Activated naive CD8-positive, alpha-beta T cell treated with anti-CD3 and anti-CD28 coated beads, Interleukin-2, amount 10 ng/mL, durations not matched to agents 7 days and 5 days (primary cell): ENCODE measurements around the gene ASF1B. TPM values are rescaled to one million over a fixed set of nuclear protein-coding genes. Genes with fewer than 3 reads are reported as not detected.
"Not testable (repeated sequence)": the region's sequence is repeated elsewhere in the genome, so short reads cannot be mapped to it uniquely, and the experiment has no call there.

Source experiments
- ATAC-seq: fragments of 150-1000 bp; cut with Tn5 transposase; one replicate; pipeline ENCODE4 v1.10.0; 2021; ENCODE audit warnings: low read depth, moderate library complexity
- POLR2A ChIA-PET: fragments of 350-600 bp; sonication (Branson Sonifier 250); formaldehyde crosslinking; loops from one replicate; lab custom pipeline; 2021; ENCODE audit warnings: antibody characterized with exemption; lab: Charles Lee
- DNase-seq: peaks from one replicate; pipeline ENCODE4 v3.0.0; 2021
- H3K27ac Mint-ChIP-seq: one replicate; pipeline ENCODE4 v1.8.0; 2022; ENCODE audit warnings: mild to moderate bottlenecking, mixed read lengths
- H3K27me3 Mint-ChIP-seq: one replicate; pipeline ENCODE4 v1.8.0; 2022; ENCODE audit warnings: mild to moderate bottlenecking, moderate library complexity, mixed read lengths
- H3K36me3 Mint-ChIP-seq: one replicate; pipeline ENCODE4 v1.8.0; 2021; ENCODE audit warnings: mild to moderate bottlenecking, mixed read lengths
- H3K4me1 Mint-ChIP-seq: one replicate; pipeline ENCODE4 v1.8.0; 2021; ENCODE audit warnings: mixed read lengths
- H3K4me3 Mint-ChIP-seq: one replicate; pipeline ENCODE4 v1.8.0; 2022; ENCODE audit warnings: mild to moderate bottlenecking, moderate library complexity, mixed read lengths
- H3K9me3 Mint-ChIP-seq: one replicate; pipeline ENCODE4 v1.8.0; 2021; ENCODE audit warnings: mixed read lengths
- total RNA-seq, 2 experiments: library from RNA; stranded (reverse); gene quantifications; one replicate each; pipeline ENCODE4 v1.2.3, GENCODE V29; 2021

ASF1B gene
- 10 to 100 TPM; 75.3 to 82.4 TPM for total RNA-seq

DNA sequence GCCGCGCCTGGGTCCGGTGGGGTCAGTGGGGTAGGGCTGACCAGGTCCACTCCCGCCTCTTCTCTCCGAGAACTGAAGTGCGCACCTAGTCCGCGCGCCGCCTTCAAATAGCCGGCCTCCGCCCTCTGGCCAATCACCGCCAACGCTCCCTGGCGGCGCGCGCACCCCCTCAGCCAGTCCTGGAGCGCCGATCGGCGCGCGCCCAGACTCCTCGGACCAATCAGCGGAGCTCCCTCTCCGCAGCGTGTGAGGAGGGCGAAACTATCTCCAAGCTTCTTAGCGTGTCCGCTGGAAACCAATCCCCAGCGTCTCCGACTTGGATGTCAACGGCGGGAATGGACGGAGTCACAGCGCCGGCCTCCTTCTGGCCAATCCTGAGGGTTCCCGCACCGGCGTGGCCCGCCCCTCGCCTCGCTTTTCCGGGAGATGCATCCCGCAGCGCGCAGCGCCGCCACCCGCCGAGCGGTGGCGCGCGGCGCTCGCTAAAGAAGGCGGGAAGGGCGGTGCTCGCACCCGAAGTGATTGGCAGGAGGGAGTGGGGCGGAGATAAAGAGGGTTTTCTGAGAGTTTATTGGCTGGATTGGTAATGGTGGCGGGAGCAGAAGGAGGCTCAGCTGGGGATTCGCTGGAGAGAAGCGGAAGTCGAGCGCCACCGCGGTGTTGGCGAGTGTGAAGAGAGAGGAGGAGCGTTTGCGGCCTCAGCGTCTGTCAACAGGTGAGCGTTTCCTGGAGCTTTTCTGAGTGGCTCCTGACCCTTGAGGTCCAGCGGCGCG lies at the start of gene ASF1B:
TSS of gene ASF1B (minus strand) at position 81 of the 773 bp plus-strand sequence. CDS start 133 bp downstream, outside the sequence.
- Mint-ChIP-seq H3K4me1 (peaks cover 25% of the 10 kb centered on the region), H3K36me3 (peaks cover 16% of the 10 kb centered on the region), H3K4me3 (peak within 1 kb of the TSS; percentile 85), H3K9me3 (no peaks in the 10 kb centered on the region), H3K27me3 (no peaks in the 10 kb centered on the region), H3K27ac (peak within 1 kb of the TSS; percentile 91)
- POLR2A ChIA-PET = interaction anchor here (0.6 to 3.6 kb wide), 44 partner anchors 11 to 392 kb away, joined by 3 to 47 read pairs (median 4); partner anchors contain the start of genes ADGRE5, C19orf53, DDX39A and DNAJB1
- DNase-seq (peak; percentile 97), ATAC-seq (peak; percentile 88)

DNA sequence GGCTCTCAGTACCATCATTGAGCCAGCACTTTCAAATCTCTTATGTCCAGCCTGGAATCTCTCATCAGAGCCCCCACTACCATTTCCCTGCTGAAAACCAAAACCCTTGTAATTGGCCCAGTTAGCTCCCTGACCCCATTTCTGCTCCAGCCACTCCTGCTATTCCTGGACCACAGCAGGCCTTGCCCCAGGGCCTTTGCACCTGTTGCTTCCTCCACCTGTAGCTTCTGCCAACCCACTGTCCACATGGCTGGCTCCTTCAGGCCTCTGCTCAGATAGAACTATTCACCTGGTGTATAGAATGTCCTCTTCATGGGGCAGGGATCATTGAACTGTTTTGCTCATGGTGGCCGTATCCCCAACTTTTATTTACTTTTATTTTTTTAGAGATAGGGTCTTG lies 49.3 kb upstream of the ASF1B start:
- H3K36me3 Mint-ChIP-seq, H3K4me1 Mint-ChIP-seq, H3K4me3 Mint-ChIP-seq, H3K27ac Mint-ChIP-seq, ATAC-seq, DNase-seq, H3K27me3 Mint-ChIP-seq, H3K9me3 Mint-ChIP-seq, POLR2A ChIA-PET: not testable (repeated sequence)

DNA sequence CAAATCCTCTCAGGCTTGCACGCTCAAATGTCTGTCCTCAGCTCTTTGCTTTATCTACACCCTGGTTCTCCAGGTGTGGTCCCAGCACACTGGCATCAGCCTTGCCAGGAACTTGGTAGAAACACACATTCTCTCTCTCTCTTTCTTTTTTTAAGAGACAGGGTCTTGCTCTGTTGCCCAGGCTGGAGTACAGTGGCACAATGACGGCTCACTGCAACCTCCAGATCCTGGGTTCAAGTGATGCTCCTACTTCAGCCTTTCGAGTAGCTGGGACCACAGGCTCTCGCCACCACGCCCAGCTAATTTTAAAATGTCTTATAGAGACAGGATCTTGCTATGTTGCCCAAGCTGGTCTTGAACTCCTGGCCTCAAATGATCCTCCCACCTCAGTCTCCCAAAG lies 48.8 kb upstream of the ASF1B start:
- no peak for ATAC-seq
- POLR2A ChIA-PET = no interaction called here
- no peaks in the 10 kb centered on the region for H3K9me3 Mint-ChIP-seq
- H3K4me1 Mint-ChIP-seq = no peaks in the 10 kb centered on the region
- no peak overlapping the region for H3K27ac Mint-ChIP-seq
- DNase-seq = no peak
- no peaks in the 10 kb centered on the region for H3K36me3 Mint-ChIP-seq
- no peaks in the 10 kb centered on the region for H3K27me3 Mint-ChIP-seq
- H3K4me3 Mint-ChIP-seq = no peak overlapping the region

DNA sequence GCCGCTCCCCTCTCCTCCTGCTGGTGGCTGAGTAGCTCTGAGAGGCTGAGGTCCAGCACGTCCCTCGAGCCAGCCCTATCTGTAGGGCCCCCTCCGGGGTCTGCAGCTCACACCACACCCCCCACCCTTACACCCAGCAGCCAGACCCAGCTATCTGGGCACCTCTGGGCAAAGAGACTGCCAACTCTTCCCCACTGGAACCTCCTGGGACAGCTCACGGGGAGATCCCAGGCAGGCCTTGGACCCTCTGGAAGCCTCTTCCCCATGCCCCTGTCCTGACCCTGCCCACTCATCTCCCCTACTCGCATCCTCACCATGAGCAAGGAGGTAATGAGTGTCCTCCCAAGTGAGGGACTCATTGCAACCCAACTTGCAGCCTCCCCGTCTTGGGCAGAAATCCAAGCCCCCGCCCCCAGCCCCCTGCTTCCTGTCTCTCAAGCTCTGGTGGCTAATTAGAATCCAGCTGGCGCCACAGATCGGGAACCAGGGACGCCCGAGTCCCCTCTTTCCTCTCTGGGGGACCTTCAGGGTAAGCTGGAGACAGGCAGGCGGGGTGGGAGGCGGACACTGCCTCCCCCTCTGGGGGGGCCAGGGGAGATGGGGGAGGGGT lies 47.5 kb upstream of the ASF1B start:
- POLR2A ChIA-PET = interaction anchor here (1.3 kb wide), 1 partner anchor 47 kb away, joined by 3 read pairs; the partner anchor contains the start of gene ASF1B
- Mint-ChIP-seq H3K4me3 (no peak overlapping the region), H3K27me3 (no peaks in the 10 kb centered on the region), H3K9me3 (no peaks in the 10 kb centered on the region), H3K27ac (no peak overlapping the region), H3K4me1 (no peaks in the 10 kb centered on the region), H3K36me3 (no peaks in the 10 kb centered on the region)
- ATAC-seq (no peak), DNase-seq (no peak)

DNA sequence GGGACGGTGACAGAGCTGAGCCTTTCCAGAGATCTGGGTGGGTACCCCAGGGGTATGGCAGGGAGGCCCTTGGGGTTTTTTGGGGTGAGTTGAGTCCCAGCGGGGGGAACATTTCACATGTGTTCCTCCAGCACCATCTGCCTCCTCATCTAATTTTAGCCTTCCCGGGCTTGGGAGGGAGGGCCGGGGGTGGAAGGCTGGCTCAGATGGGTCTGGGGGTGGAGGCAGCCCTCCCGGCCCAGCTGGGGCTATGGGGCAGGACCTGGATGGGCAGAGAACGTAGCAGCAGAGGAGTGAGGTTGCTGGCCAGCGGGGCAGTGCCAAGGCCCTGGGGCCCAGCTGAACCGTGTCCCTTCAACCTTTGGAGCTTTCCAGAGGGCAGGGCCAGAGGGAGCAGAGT lies 46.1 kb upstream of the ASF1B start:
- POLR2A ChIA-PET = no interaction called here
- H3K36me3 Mint-ChIP-seq = no peaks in the 10 kb centered on the region

DNA sequence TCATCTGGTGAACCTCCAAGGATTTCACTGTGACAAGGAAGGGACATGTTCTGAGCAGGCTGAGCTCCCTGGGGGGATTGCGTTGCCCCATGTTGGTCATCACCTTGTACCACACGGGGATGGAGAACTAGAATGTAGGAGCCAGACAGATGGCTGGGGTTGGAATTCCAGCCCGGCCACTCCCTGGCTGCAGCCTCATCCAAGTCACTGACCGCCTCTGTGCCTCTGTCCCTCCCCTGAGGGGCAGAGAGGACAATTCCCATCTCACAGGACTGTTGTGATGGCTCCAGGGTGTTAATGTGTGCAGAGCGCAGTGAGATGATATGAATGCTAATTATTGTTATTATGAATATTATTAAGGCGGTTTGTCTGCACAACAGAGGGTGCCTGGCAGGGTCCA lies 45.5 kb upstream of the ASF1B start:
- H3K27me3 Mint-ChIP-seq = no peaks in the 10 kb centered on the region
- no peak for ATAC-seq
- H3K36me3 Mint-ChIP-seq = no peaks in the 10 kb centered on the region
- no peak for DNase-seq
- no peaks in the 10 kb centered on the region for H3K4me1 Mint-ChIP-seq
- H3K4me3 Mint-ChIP-seq = no peak overlapping the region
- H3K9me3 Mint-ChIP-seq = no peaks in the 10 kb centered on the region
- H3K27ac Mint-ChIP-seq = no peak overlapping the region
- POLR2A ChIA-PET = no interaction called here

More for the DNA sequence above, 46.1 kb upstream of the ASF1B start:
- H3K27ac Mint-ChIP-seq = no peak overlapping the region
- H3K4me1 Mint-ChIP-seq = no peaks in the 10 kb centered on the region
- DNase-seq (no peak), ATAC-seq (no peak)
- no peak overlapping the region for H3K4me3 Mint-ChIP-seq
- H3K9me3 Mint-ChIP-seq = no peaks in the 10 kb centered on the region
- no peaks in the 10 kb centered on the region for H3K27me3 Mint-ChIP-seq

DNA sequence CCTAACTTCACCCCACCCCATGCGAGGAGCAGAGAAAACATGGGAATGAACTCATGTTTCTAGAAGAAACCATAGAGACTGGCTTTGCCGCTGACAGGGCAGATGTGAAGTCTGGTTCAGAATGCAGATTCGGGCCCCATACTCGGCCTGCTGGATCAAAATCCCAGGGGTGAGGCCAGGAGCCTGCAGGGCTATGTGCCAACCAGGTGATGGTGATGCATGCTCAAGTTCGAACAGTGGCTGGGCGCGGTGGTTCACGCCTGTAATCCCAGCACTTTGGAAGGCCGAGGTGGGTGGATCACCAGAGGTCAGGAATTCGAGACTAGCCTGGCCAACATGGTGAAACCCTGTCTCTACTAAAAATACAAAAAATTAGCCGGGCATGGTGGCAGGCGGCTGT lies 44.8 kb upstream of the ASF1B start:
- ATAC-seq, H3K4me1 Mint-ChIP-seq, H3K27me3 Mint-ChIP-seq, H3K27ac Mint-ChIP-seq, H3K36me3 Mint-ChIP-seq, H3K4me3 Mint-ChIP-seq, POLR2A ChIA-PET, DNase-seq, H3K9me3 Mint-ChIP-seq: not testable (repeated sequence)

DNA sequence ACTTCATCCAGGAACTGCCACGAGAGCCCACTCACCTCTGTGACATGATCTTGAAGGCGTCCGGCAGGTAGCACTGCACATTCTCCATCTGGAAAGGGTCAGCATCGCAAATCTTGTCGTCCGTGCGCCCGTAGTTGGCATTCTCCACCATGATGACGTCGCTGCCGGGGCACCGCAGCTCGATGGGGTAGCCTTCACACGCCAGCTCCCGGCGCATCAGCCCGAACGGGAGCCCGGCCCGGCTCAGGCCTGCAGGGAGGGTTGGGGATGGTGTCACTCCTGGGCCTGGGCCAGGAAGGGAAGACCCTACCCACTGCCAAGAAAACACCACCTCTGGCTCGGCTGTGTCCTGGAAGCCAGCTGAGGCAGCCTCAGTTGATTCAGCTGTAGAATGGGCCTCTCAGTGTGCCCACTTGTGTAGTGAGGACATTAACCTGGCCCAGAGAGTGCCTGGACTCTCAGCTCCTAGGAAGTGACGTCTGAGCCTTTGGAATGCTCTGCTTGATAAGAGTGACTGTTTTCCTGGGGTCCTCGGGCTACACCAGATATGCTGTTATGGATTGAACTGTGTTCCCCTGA lies 41.2 kb upstream of the ASF1B start:
- Mint-ChIP-seq H3K4me3 (no peak overlapping the region), H3K27ac (no peak overlapping the region), H3K9me3 (no peaks in the 10 kb centered on the region), H3K36me3 (peaks cover 5% of the 10 kb centered on the region), H3K4me1 (peaks cover 4% of the 10 kb centered on the region), H3K27me3 (no peaks in the 10 kb centered on the region)
- POLR2A ChIA-PET = no interaction called here
- ATAC-seq = no peak
- no peak for DNase-seq

DNA sequence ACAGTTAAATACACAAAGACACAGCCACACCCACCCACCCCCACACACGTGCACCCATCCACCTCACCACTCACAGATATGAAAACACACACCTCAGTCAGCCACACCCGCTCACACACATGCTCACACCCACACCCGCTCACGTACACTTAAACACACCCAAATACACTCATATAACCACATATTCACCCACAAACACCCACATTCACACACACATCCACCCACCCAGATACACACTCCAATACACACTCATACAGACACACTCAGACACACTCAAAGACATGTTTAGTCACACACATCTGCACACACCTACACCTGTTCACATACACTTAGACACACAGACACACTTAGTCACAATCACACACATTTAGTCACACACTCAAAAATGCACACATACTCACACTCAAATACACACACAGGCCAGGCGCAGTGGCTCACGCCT lies 39.0 kb upstream of the ASF1B start:
- peaks cover 6% of the 10 kb centered on the region for H3K36me3 Mint-ChIP-seq
- no peaks in the 10 kb centered on the region for H3K9me3 Mint-ChIP-seq
- no peaks in the 10 kb centered on the region for H3K27me3 Mint-ChIP-seq
- no peak overlapping the region for H3K27ac Mint-ChIP-seq
- peaks cover 4% of the 10 kb centered on the region for H3K4me1 Mint-ChIP-seq
- ATAC-seq = no peak
- POLR2A ChIA-PET = no interaction called here
- no peak for DNase-seq
- H3K4me3 Mint-ChIP-seq = no peak overlapping the region

DNA sequence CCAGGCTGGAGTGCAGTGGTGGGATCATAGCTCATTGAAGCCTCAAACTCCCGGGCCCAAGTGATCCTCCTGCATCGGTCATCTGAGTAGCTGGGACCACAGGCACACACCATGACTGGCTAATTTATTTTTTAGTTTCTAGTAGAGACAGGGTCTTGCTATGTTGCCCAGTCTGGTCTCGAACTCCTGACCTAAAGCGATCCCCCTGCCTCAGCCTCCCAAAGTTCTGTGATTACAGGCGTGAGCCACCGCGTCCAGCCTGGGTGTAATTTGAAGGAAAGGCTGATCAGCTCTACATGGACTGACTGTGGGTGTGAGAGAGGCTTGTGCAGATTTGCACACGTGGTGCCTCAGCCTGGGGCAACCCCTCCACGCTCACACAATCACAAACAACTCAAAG lies 38.5 kb upstream of the ASF1B start:
- DNase-seq (no peak), ATAC-seq (no peak)
- H3K27me3 Mint-ChIP-seq = no peaks in the 10 kb centered on the region
- peaks cover 4% of the 10 kb centered on the region for H3K4me1 Mint-ChIP-seq
- no peak overlapping the region for H3K27ac Mint-ChIP-seq
- H3K4me3 Mint-ChIP-seq = no peak overlapping the region
- POLR2A ChIA-PET = no interaction called here
- H3K36me3 Mint-ChIP-seq = peaks cover 10% of the 10 kb centered on the region
- H3K9me3 Mint-ChIP-seq = peaks cover 2% of the 10 kb centered on the region

DNA sequence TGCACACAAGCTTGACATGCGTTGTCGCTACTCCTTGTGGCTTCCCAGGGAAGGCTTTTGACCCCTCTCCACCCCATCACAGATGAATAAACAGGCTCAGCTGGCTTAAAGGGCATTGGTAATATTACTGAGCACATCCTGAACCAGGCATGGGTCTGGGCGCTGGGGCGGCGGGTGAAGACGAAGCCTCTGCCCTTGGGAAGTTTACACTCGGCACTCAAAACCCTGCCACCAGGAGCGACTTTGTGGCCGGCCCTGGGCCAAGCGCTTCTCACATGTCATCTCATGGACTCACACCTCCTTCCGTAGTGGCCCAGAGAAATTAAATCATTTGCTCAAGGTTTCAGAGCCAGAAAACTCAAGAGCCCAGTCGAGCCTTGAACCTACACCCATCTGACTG lies 32.6 kb upstream of the ASF1B start:
- peaks cover 19% of the 10 kb centered on the region for H3K4me1 Mint-ChIP-seq
- H3K27ac Mint-ChIP-seq = no peak overlapping the region
- DNase-seq = no peak
- H3K9me3 Mint-ChIP-seq = peaks cover 2% of the 10 kb centered on the region
- POLR2A ChIA-PET = interaction anchor here (1.2 kb wide), 1 partner anchor 18 kb away, joined by 3 read pairs; no protein-coding TSS in a partner anchor
- H3K27me3 Mint-ChIP-seq = no peaks in the 10 kb centered on the region
- peaks cover 7% of the 10 kb centered on the region for H3K36me3 Mint-ChIP-seq
- H3K4me3 Mint-ChIP-seq = no peak overlapping the region
- ATAC-seq = no peak

DNA sequence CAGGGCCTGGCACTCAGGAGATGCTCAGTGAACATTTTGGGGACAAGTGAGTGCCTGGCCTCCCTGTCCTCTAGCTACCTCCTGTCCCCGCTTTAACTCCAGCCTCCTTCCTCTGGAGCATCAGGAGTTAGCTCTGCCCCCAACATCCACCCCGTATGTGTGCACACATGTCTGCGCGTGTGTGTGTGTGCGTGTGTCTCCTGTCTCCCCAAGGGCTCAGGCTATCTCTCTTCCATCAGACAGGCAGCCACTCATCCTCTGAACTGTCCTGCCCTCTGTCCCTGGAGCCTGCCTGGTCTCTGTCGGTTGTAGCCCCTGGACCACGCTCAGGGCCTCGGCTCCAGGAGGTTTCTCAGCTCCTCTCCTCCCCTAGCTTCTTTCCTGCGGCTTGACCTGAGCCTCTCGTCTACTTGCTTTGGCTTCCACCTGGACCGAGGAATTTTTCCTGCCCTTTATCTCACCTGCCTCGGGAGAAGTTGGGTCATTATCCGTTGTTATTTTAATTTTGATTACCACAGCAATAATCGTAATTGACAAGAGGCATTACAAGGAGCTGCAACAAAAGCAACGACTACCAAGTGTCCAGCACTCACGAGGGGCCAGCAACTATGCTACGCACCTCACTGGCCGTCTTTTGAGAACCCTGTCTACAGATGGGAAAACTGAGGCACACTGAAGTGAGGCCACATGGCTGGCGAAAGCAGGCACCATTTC lies 32.0 kb upstream of the ASF1B start:
- DNase-seq (no peak), ATAC-seq (no peak)
- POLR2A ChIA-PET = interaction anchor here (0.6 to 2.8 kb wide), 4 partner anchors 18 to 308 kb away, joined by 3 to 14 read pairs (median 6); partner anchors contain the start of gene ASF1B
- Mint-ChIP-seq H3K4me3 (peak overlapping the region; percentile 47), H3K27me3 (no peaks in the 10 kb centered on the region), H3K9me3 (peaks cover 2% of the 10 kb centered on the region), H3K4me1 (peaks cover 19% of the 10 kb centered on the region), H3K36me3 (peaks cover 7% of the 10 kb centered on the region), H3K27ac (peak overlapping the region; percentile 66)

DNA sequence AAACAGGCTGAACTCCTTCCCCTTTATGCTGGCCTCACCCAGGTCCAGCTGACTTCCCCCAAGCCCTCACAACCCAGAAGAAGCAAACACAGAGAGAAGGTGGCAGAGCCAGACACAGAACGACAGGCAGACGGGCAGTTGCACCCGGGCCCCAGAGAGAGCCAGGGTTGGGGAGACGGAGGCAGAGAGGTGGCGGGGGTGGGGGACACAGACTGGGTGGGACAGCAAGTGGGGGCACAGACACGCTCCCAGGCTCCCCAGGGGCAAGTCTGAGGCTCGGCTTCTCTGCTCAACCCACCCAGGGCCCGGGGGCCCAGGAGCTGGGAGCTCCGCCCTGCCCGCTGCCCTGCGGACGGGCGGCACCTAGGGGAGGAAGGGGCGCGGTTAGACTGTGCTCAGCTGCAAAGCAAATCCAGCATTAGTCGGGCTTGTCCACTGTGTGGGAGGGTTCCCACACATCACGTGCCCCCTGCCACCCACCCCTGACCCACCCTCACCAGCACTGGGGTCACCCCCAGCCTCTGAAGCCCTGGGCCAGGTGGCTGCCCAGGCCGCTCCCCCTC lies 31.3 kb upstream of the ASF1B start:
- no peaks in the 10 kb centered on the region for H3K27me3 Mint-ChIP-seq
- H3K36me3 Mint-ChIP-seq = peaks cover 7% of the 10 kb centered on the region
- ATAC-seq = peak; percentile 61
- H3K4me1 Mint-ChIP-seq = peaks cover 19% of the 10 kb centered on the region
- peak overlapping the region; percentile 84 for H3K4me3 Mint-ChIP-seq
- peaks cover 2% of the 10 kb centered on the region for H3K9me3 Mint-ChIP-seq
- no peak for DNase-seq
- H3K27ac Mint-ChIP-seq = peak overlapping the region; percentile 92
- POLR2A ChIA-PET = interaction anchor here (0.6 to 2.8 kb wide), 4 partner anchors 17 to 307 kb away, joined by 3 to 14 read pairs (median 6); partner anchors contain the start of gene ASF1B
